K562 (cell line): ENCODE data around the gene AGAP1. TPM values are rescaled to one million over a fixed set of nuclear protein-coding genes. Genes with fewer than 3 reads are reported as not detected.

Source experiments
- ATAC-seq: fragments of 200-7000 bp; cut with Tn5 transposase; 3 replicates; pipeline ENCODE4 v1.9.1; 2020; ENCODE audit warnings: moderate library complexity
- BruUV-seq: library from RNA; stranded (reverse); fragments of 400-500 nt; replicated peaks from 2 replicates; lab custom pipeline; 2021; lab: Mats Ljungman, UMichigan
- CTCF ChIA-PET: fragments of 300-600 bp; formaldehyde crosslinking; extraction: SDS; loops from one replicate; lab custom pipeline; 2021; ENCODE audit warnings: low intra/inter-chr PET ratio; lab: Yijun Ruan, JAX
- POLR2A ChIA-PET: fragments of 300-600, 350-650 bp; sonication (Branson Sonifier 250); formaldehyde crosslinking; extraction: SDS; loops from one replicate; lab custom pipeline; 2021; ENCODE audit warnings: antibody characterized with exemption, inconsistent platforms; lab: Yijun Ruan, JAX
- DNase-seq, 4 experiments: peaks; one replicate each; pipeline versions ENCODE4 v3.0.0 to v3.0.0-alpha.2; 2011 to 2018; ENCODE audit warnings: low spot score in 3 of 4, mixed read lengths in 3 of 4; ENCODE audit errors: extremely low read depth in 1 of 4
- FAIRE-seq: peaks from 2 replicates; lab custom pipeline; 2011; peaks lifted over from hg19 to GRCh38; lab: Jason Lieb, UNC
- H2AFZ ChIP-seq: 2 replicates; pipeline ENCODE4 v1.6.0; 2011; ENCODE audit warnings: low read depth, low read length, control low read depth, inconsistent platforms
- H3K27ac ChIP-seq: fragments of 200-600 bp; 3 replicates; pipeline ENCODE4 v1.8.0; 2011; ENCODE audit warnings: low read depth, mild to moderate bottlenecking, control low read depth, inconsistent platforms, low read length, moderate library complexity, mixed read lengths; ENCODE audit errors: extremely low read depth
- H3K27me3 ChIP-seq, 2 experiments: fragments of 300-600 bp in 1 of 2; 2 replicates in 1 of 2; 3 replicates in 1 of 2; pipeline versions ENCODE4 v1.6.0 to v1.8.0; 2011; ENCODE audit warnings: inconsistent platforms in 2 of 2, low read length in 2 of 2, mild to moderate bottlenecking in 1 of 2, mixed read lengths in 1 of 2, moderate library complexity in 1 of 2; ENCODE audit not compliant: control insufficient read depth in 2 of 2, insufficient read depth in 2 of 2
- H3K36me3 ChIP-seq: fragments of 300-600 bp; 3 replicates; pipeline ENCODE4 v1.8.0; 2011; ENCODE audit warnings: mild to moderate bottlenecking, low read length, inconsistent platforms; ENCODE audit not compliant: control insufficient read depth, insufficient read depth
- H3K4me1 ChIP-seq, 2 experiments: fragments of 200-600 bp in 1 of 2; replicated peaks in 1 of 2; 2 replicates in 1 of 2; 3 replicates in 1 of 2; pipeline versions ENCODE4 v1.5.1 to v1.8.0; 2011; ENCODE audit warnings: inconsistent platforms in 2 of 2, low read length in 2 of 2, mild to moderate bottlenecking in 1 of 2, mixed read lengths in 1 of 2, moderate library complexity in 1 of 2; ENCODE audit not compliant: control insufficient read depth in 2 of 2, insufficient read depth in 2 of 2
- H3K4me2 ChIP-seq: 2 replicates; pipeline ENCODE4 v1.6.1; 2011; ENCODE audit warnings: low read length, control low read depth, inconsistent platforms, mixed read lengths; ENCODE audit not compliant: insufficient read depth
- H3K4me3 ChIP-seq: fragments of 200-600 bp; sonication (generic), shearing (Covaris generic); 2 replicates; pipeline ENCODE4 v1.5.1; 2016; ENCODE audit warnings: control low read depth, inconsistent platforms
- H3K79me2 ChIP-seq: fragments of 200-600 bp; 3 replicates; pipeline ENCODE4 v1.8.0; 2011; ENCODE audit warnings: low read length, inconsistent platforms; ENCODE audit not compliant: control insufficient read depth, insufficient read depth
- H3K9ac ChIP-seq, 2 experiments: 2 replicates each; pipeline versions ENCODE4 v1.6.0 to v1.6.1; 2011; ENCODE audit warnings: low read depth in 2 of 2, low read length in 2 of 2, control low read depth in 1 of 2, inconsistent platforms in 1 of 2, mild to moderate bottlenecking in 1 of 2, mixed read lengths in 1 of 2; ENCODE audit not compliant: insufficient read depth in 1 of 2
- H3K9me1 ChIP-seq: one replicate; pipeline ENCODE4 v1.6.0; 2011; ENCODE audit warnings: inconsistent platforms, mild to moderate bottlenecking, low read length, moderate library complexity; ENCODE audit not compliant: control insufficient read depth, insufficient read depth
- H3K9me3 ChIP-seq: replicated peaks from 2 replicates; pipeline ENCODE4 v1.5.1; 2011; ENCODE audit warnings: low read depth, low read length, inconsistent platforms; ENCODE audit not compliant: control insufficient read depth, insufficient read depth
- H4K20me1 ChIP-seq: replicated peaks from 2 replicates; pipeline ENCODE4 v1.6.1; 2011; ENCODE audit warnings: low read length, inconsistent platforms, mixed read lengths; ENCODE audit not compliant: control insufficient read depth, insufficient read depth
- ADNP ChIP-seq: fragments of 200-800 bp; sonication (Bioruptor generic); IDR thresholded peaks from 2 replicates; pipeline ENCODE4 v1.6.1; 2016; ENCODE audit warnings: missing genetic modification characterization, missing compliant biosample characterization
- CC2D1A ChIP-seq: fragments of 450-650 bp; IDR thresholded peaks from 2 replicates; pipeline ENCODE4 v1.6.1; 2017; ENCODE audit warnings: mild to moderate bottlenecking
- CREB1 ChIP-seq, 2 experiments: sonication (generic) in 1 of 2; formaldehyde crosslinking in 1 of 2; IDR thresholded peaks; 2 replicates each; pipeline versions ENCODE4 v1.6.1 to v1.8.0; 2012 to 2022; ENCODE audit warnings: inconsistent platforms in 1 of 2, mild to moderate bottlenecking in 1 of 2, missing genetic modification reagents in 1 of 2, moderate library complexity in 1 of 2
- EGR1 ChIP-seq: fragments of 450-650 bp; conservative IDR thresholded peaks from 2 replicates; pipeline ENCODE4 v1.6.1; 2017; ENCODE audit warnings: mild to moderate bottlenecking
- HDGF ChIP-seq: fragments of 450-650 bp; IDR thresholded peaks from 2 replicates; pipeline ENCODE4 v1.6.1; 2016
- NR4A1 ChIP-seq, 2 experiments: fragments of 250-450 bp in 1 of 2; fragments of 450-650 bp in 1 of 2; sonication (Bioruptor Pico) in 1 of 2; IDR thresholded peaks; 2 replicates each; pipeline versions ENCODE4 v1.4.0 to v1.6.1; 2016 to 2020; ENCODE audit warnings: mild to moderate bottlenecking in 2 of 2, missing compliant biosample characterization in 1 of 2, missing genetic modification characterization in 1 of 2, moderate library complexity in 1 of 2
- PHB ChIP-seq: fragments of 250-450 bp; sonication (Bioruptor Pico); IDR thresholded peaks from 2 replicates; pipeline ENCODE4 v1.5.0; 2021
- PHB2 ChIP-seq: fragments of 450-650 bp; IDR thresholded peaks from 2 replicates; pipeline ENCODE4 v1.6.1; 2017; ENCODE audit warnings: low read depth
- RBM14 ChIP-seq: fragments of 200-400 bp; formaldehyde crosslinking; IDR thresholded peaks from 2 replicates; pipeline ENCODE4 v1.6.1; 2018; ENCODE audit warnings: low read depth, mild to moderate bottlenecking, low read length, moderate library complexity, borderline replicate concordance; ENCODE audit not compliant: insufficient read depth
- SRSF1 ChIP-seq: fragments of 200-400 bp; formaldehyde crosslinking; IDR thresholded peaks from 2 replicates; pipeline ENCODE4 v1.6.1; 2017; ENCODE audit warnings: mild to moderate bottlenecking, low read depth, low read length, moderate library complexity
- TGIF2 ChIP-seq: sonication (generic); formaldehyde crosslinking; IDR thresholded peaks from 2 replicates; pipeline ENCODE4 v1.8.1; 2022; ENCODE audit warnings: mild to moderate bottlenecking, missing genetic modification reagents, moderate library complexity
- XRCC3 ChIP-seq: fragments of 450-650 bp; IDR thresholded peaks from 2 replicates; pipeline ENCODE4 v1.6.1; 2017; ENCODE audit warnings: mild to moderate bottlenecking, moderate library complexity
- ZC3H11A ChIP-seq: IDR thresholded peaks from 2 replicates; pipeline ENCODE4 v1.6.1; 2012; ENCODE audit warnings: low read depth, low read length, improper control_type of control experiment
- ZNF384 ChIP-seq: IDR thresholded peaks from 2 replicates; pipeline ENCODE4 v1.6.1; 2012; ENCODE audit warnings: low read depth, low read length, improper control_type of control experiment
- WGBS: fragments of 100-300 bp; shearing (Covaris generic); methylation state at CpG from one replicate; pipeline ENCODE4 v1.1.6; 2016; ENCODE audit warnings: low coverage, mixed read lengths; ENCODE audit not compliant: insufficient coverage; ENCODE audit errors: missing lambda C conversion rate; 5-methylcytosine and 5-hydroxymethylcytosine counted together
- in situ Hi-C: fragments of 300-500 bp; cut with MboI; formaldehyde crosslinking; loops from 4 replicates; pipeline ENCODE4 v1.15.0; 2018; ENCODE audit warnings: inconsistent platforms, mixed read lengths
- intact Hi-C: fragments of 100-400 bp; cut with micrococcal nuclease; formaldehyde crosslinking; loops from 2 replicates; pipeline ENCODE4 v1.14.2; 2022
- polyA plus RNA-seq, 8 experiments: library from polyadenylated mRNA; depleted of rRNA in 4 of 8; stranded (reverse) in 5 of 8; unstranded in 3 of 8; fragments of >200 nt; fragmentation: Nextera tagmentation in 2 of 8; fragmentation: Illumina TruSeq in 1 of 8; extraction: Ambion mirVana in 2 of 8; extraction: Trizol in 1 of 8; gene quantifications; 2 replicates each; pipeline versions ENCODE4 v1.2.1 to v1.2.3, GENCODE V29; 2011 to 2014; ENCODE audit warnings: inconsistent platforms in 1 of 8, missing spikeins in 1 of 8
- total RNA-seq, 7 experiments: library from RNA; depleted of rRNA in 6 of 7; stranded (reverse); fragments of >200 nt in 6 of 7; fragmentation: Illumina TruSeq in 2 of 7; extraction: Trizol in 2 of 7; gene quantifications; 2 replicates each; pipeline versions ENCODE4 v1.2.1 to v1.2.3, GENCODE V29; 2011 to 2021; ENCODE audit warnings: low replicate concordance in 1 of 7
- TF ChIP-seq, protein P1 (sequence below): fragments of 450-650 bp; IDR thresholded peaks from 2 replicates; pipeline ENCODE4 v1.6.1; 2018; ENCODE audit not compliant: partially characterized antibody
- TF ChIP-seq, protein P2 (sequence below): fragments of 250-450 bp; sonication (Bioruptor Pico); IDR thresholded peaks from 2 replicates; pipeline ENCODE4 v1.4.0; 2020; ENCODE audit warnings: borderline replicate concordance
- TF ChIP-seq, protein P3 (sequence below): sonication (generic); formaldehyde crosslinking; IDR thresholded peaks from 2 replicates; pipeline ENCODE4 v1.9.0; 2022; ENCODE audit warnings: mild to moderate bottlenecking, missing genetic modification reagents

The AGAP1 gene
- total and polyA plus RNA-seq, 9 of the 15 experiments (the other 6 are each of a cell fraction or from before 2014, with no cell fraction given): 1.3 to 24.0 (median 10.6) TPM

DNA sequence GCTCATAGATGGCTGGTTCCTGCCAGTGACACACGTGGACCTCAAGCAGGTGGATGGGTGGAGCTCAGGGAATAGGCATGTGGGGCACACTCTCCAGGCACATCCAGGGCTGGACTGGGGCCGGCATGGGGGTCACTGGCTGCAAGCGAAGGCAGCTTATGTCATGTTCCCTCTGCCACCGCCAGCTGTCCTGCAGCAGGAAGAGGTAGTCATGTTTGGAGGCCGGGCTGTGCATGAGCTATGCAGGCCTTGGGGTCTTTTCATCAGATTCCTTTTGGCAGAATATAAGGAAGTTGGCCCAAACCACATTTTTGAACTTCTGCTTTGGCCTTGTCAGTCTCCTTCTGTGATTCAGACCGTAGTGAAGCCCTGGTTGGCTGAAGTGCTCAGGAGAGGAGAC lies 61.5 kb downstream of the AGAP1 start:
- Histone ChIP-seq H3K9ac (no peak overlapping the region), H2AFZ (no peak overlapping the region), H3K27me3 (no peaks in the 10 kb centered on the region), H3K4me3 (no peak overlapping the region), H3K9me1 (peaks cover 17% of the 10 kb centered on the region), H3K9me3 (no peaks in the 10 kb centered on the region), H3K36me3 (no peaks in the 10 kb centered on the region), H3K4me1 (peaks cover 5 to 7% of the 10 kb centered on the region in 2 experiments; a peak in 3 of 5 replicates), H3K4me2 (no peak overlapping the region), H3K79me2 (peaks cover 89% of the 10 kb centered on the region), H4K20me1 (peaks cover 73% of the 10 kb centered on the region), H3K27ac (no peak overlapping the region)
- ATAC-seq: no peak
- TF ChIP-seq EGR1 (no peak), ADNP (no peak), NR4A1 (CRISPR knock-in tag; IDR thresholded peaks at IDR 0.05) (no peak), NR4A1 (tag; IDR thresholded peaks at IDR 0.05) (no peak), PHB2 (no peak), CREB1 (IDR thresholded peaks at IDR 0.05) (no peak), CREB1 (CRISPR knock-in tag; IDR thresholded peaks at IDR 0.05) (no peak), ZNF384 (no peak), HDGF (no peak), XRCC3 (no peak), SRSF1 (no peak), ZC3H11A (no peak), PHB (CRISPR knock-in tag) (no peak), CC2D1A (no peak), RBM14 (no peak), TGIF2 (CRISPR knock-in tag) (no peak)
- TF ChIP-seq, protein P1, sequence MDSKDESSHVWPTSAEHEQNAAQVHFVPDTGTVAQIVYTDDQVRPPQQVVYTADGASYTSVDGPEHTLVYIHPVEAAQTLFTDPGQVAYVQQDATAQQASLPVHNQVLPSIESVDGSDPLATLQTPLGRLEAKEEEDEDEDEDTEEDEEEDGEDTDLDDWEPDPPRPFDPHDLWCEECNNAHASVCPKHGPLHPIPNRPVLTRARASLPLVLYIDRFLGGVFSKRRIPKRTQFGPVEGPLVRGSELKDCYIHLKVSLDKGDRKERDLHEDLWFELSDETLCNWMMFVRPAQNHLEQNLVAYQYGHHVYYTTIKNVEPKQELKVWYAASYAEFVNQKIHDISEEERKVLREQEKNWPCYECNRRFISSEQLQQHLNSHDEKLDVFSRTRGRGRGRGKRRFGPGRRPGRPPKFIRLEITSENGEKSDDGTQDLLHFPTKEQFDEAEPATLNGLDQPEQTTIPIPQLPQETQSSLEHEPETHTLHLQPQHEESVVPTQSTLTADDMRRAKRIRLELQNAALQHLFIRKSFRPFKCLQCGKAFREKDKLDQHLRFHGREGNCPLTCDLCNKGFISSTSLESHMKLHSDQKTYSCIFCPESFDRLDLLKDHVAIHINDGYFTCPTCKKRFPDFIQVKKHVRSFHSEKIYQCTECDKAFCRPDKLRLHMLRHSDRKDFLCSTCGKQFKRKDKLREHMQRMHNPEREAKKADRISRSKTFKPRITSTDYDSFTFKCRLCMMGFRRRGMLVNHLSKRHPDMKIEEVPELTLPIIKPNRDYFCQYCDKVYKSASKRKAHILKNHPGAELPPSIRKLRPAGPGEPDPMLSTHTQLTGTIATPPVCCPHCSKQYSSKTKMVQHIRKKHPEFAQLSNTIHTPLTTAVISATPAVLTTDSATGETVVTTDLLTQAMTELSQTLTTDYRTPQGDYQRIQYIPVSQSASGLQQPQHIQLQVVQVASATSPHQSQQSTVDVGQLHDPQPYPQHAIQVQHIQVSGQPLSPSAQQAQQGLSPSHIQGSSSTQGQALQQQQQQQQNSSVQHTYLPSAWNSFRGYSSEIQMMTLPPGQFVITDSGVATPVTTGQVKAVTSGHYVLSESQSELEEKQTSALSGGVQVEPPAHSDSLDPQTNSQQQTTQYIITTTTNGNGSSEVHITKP: no peak
- TF ChIP-seq, protein P2, sequence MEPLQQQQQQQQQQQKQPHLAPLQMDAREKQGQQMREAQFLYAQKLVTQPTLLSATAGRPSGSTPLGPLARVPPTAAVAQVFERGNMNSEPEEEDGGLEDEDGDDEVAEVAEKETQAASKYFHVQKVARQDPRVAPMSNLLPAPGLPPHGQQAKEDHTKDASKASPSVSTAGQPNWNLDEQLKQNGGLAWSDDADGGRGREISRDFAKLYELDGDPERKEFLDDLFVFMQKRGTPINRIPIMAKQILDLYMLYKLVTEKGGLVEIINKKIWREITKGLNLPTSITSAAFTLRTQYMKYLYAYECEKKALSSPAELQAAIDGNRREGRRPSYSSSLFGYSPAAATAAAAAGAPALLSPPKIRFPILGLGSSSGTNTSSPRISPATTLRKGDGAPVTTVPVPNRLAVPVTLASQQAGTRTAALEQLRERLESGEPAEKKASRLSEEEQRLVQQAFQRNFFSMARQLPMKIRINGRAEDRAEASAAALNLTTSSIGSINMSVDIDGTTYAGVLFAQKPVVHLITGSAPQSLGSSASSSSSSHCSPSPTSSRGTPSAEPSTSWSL: no peak
- TF ChIP-seq, protein P3, sequence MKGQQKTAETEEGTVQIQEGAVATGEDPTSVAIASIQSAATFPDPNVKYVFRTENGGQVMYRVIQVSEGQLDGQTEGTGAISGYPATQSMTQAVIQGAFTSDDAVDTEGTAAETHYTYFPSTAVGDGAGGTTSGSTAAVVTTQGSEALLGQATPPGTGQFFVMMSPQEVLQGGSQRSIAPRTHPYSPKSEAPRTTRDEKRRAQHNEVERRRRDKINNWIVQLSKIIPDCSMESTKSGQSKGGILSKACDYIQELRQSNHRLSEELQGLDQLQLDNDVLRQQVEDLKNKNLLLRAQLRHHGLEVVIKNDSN (CRISPR knock-in tag): no peak
- ChIA-PET POLR2A (no interaction called here), CTCF (no interaction called here)
- BruUV-seq: no TSS peak
- in situ Hi-C loops: no loop called here
- FAIRE-seq: no peak
- 62% methylated on average over 5 of the region's 6 CpGs for WGBS
- intact Hi-C loops: no loop called here
- no peak for DNase-seq
